K562 (cell line): ENCODE data around the gene TSGA10IP. TPM values are rescaled to one million over a fixed set of nuclear protein-coding genes. Genes with fewer than 3 reads are reported as not detected.
A peak's percentile ranks its signal among the peaks of the same experiment; 100 is the strongest.

Source experiments
- ATF3 ChIP-seq, 2 experiments: fragments of 450-650 bp in 1 of 2; sonication (generic) in 1 of 2; formaldehyde crosslinking in 1 of 2; IDR thresholded peaks in 1 of 2; conservative IDR thresholded peaks in 1 of 2; 2 replicates each; pipeline versions ENCODE4 v1.6.1 to v1.8.1; 2016 to 2023; ENCODE audit warnings: mild to moderate bottlenecking in 2 of 2, moderate library complexity in 2 of 2, inconsistent platforms in 1 of 2, missing genetic modification reagents in 1 of 2
- CTCF ChIP-seq, 3 experiments: IDR thresholded peaks in 2 of 3; conservative IDR thresholded peaks in 1 of 3; 2 replicates each; pipeline ENCODE4 v1.5.1; 2011 to 2012; ENCODE audit warnings: low read length in 3 of 3, mild to moderate bottlenecking in 3 of 3, control low read depth in 2 of 3, improper control_type of control experiment in 1 of 3, inconsistent platforms in 1 of 3, low read depth in 1 of 3, mixed read lengths in 1 of 3, moderate library complexity in 1 of 3; ENCODE audit not compliant: insufficient read depth in 2 of 3
- CXXC5 ChIP-seq: fragments of 250-450 bp; sonication (Bioruptor Pico); IDR thresholded peaks from 2 replicates; pipeline ENCODE4 v1.8.0; 2022; ENCODE audit warnings: inconsistent platforms, mild to moderate bottlenecking, moderate library complexity
- FOS ChIP-seq: IDR thresholded peaks from 3 replicates; pipeline ENCODE4 v1.6.1; 2011; ENCODE audit not compliant: insufficient read length; ENCODE audit errors: extremely low read depth
- GATA2 ChIP-seq: sonication (generic); formaldehyde crosslinking; IDR thresholded peaks from 2 replicates; pipeline ENCODE4 v1.4.0; 2020; ENCODE audit warnings: mild to moderate bottlenecking, missing genetic modification reagents
- GTF2F1 ChIP-seq: IDR thresholded peaks from 2 replicates; pipeline ENCODE4 v1.6.1; 2011; ENCODE audit warnings: low read depth, low read length, improper control_type of control experiment
- ID3 ChIP-seq, 2 experiments: fragments of 250-450 bp in 1 of 2; fragments of 450-650 bp in 1 of 2; sonication (Bioruptor Pico) in 1 of 2; IDR thresholded peaks; 2 replicates each; pipeline versions ENCODE4 v1.6.1 to v1.8.0; 2016 to 2021; ENCODE audit warnings: mild to moderate bottlenecking in 2 of 2, moderate library complexity in 2 of 2, missing compliant biosample characterization in 1 of 2, missing genetic modification characterization in 1 of 2
- IRF2 ChIP-seq: sonication (generic); formaldehyde crosslinking; IDR thresholded peaks from 2 replicates; pipeline ENCODE4 v1.8.1; 2022; ENCODE audit warnings: mild to moderate bottlenecking, missing genetic modification reagents
- MITF ChIP-seq: IDR thresholded peaks from 2 replicates; pipeline ENCODE4 v1.6.1; 2014; ENCODE audit warnings: antibody characterized with exemption
- NR2C2 ChIP-seq, 2 experiments: fragments of 200-800 bp in 1 of 2; sonication (Bioruptor generic) in 1 of 2; sonication (generic) in 1 of 2; formaldehyde crosslinking in 1 of 2; IDR thresholded peaks; 2 replicates each; pipeline versions ENCODE4 v1.6.1 to v1.8.0; 2016 to 2022; ENCODE audit warnings: mild to moderate bottlenecking in 1 of 2, missing compliant biosample characterization in 1 of 2, missing genetic modification characterization in 1 of 2, missing genetic modification reagents in 1 of 2
- PTBP1 ChIP-seq: fragments of 200-400 bp; formaldehyde crosslinking; IDR thresholded peaks from 2 replicates; pipeline ENCODE4 v1.6.1; 2017; ENCODE audit warnings: low read depth, low read length
- SIN3B ChIP-seq: fragments of 450-650 bp; IDR thresholded peaks from 2 replicates; pipeline ENCODE4 v1.6.1; 2017; ENCODE audit warnings: low read depth, mild to moderate bottlenecking, moderate library complexity
- SMARCC2 ChIP-seq: fragments of 450-650 bp; IDR thresholded peaks from 2 replicates; pipeline ENCODE4 v1.6.1; 2017; ENCODE audit warnings: antibody characterized with exemption, moderate library complexity, mild to moderate bottlenecking, low read depth
- TAF9B ChIP-seq: fragments of 450-650 bp; IDR thresholded peaks from 2 replicates; pipeline ENCODE4 v1.6.1; 2018; ENCODE audit warnings: mild to moderate bottlenecking; ENCODE audit not compliant: partially characterized antibody
- ZC3H8 ChIP-seq: fragments of 450-650 bp; IDR thresholded peaks from 2 replicates; pipeline ENCODE4 v1.6.1; 2017
- ZEB2 ChIP-seq: fragments of 450-650 bp; IDR thresholded peaks from 2 replicates; pipeline ENCODE4 v1.6.1; 2016
- ZNF384 ChIP-seq: IDR thresholded peaks from 2 replicates; pipeline ENCODE4 v1.6.1; 2012; ENCODE audit warnings: low read depth, low read length, improper control_type of control experiment
- ZNF609 ChIP-seq: sonication (generic); formaldehyde crosslinking; IDR thresholded peaks from 2 replicates; pipeline ENCODE4 v1.8.1; 2023; ENCODE audit warnings: missing genetic modification reagents, mild to moderate bottlenecking, borderline replicate concordance
- polyA plus RNA-seq, 8 experiments: library from polyadenylated mRNA; depleted of rRNA in 4 of 8; stranded (reverse) in 5 of 8; unstranded in 3 of 8; fragments of >200 nt; fragmentation: Nextera tagmentation in 2 of 8; fragmentation: Illumina TruSeq in 1 of 8; extraction: Ambion mirVana in 2 of 8; extraction: Trizol in 1 of 8; gene quantifications; 2 replicates each; pipeline versions ENCODE4 v1.2.1 to v1.2.3, GENCODE V29; 2011 to 2014; ENCODE audit warnings: inconsistent platforms in 1 of 8, missing spikeins in 1 of 8
- total RNA-seq, 7 experiments: library from RNA; depleted of rRNA in 6 of 7; stranded (reverse); fragments of >200 nt in 6 of 7; fragmentation: Illumina TruSeq in 2 of 7; extraction: Trizol in 2 of 7; gene quantifications; 2 replicates each; pipeline versions ENCODE4 v1.2.1 to v1.2.3, GENCODE V29; 2011 to 2021; ENCODE audit warnings: low replicate concordance in 1 of 7

Gene TSGA10IP
- total and polyA plus RNA-seq, 9 of the 15 experiments (the other 6 are each of a cell fraction or from before 2014, with no cell fraction given), result not detected

GRCh38 chr11:65915821-65916251 is 29.4 kb upstream of the TSGA10IP start (continued):
- no peak for TF ChIP-seq IRF2
- no peak for TF ChIP-seq ZNF384
- TF ChIP-seq ZEB2, result no peak
- no peak for TF ChIP-seq GTF2F1
- TF ChIP-seq ZC3H8, result no peak
- no peak for TF ChIP-seq TAF9B
- TF ChIP-seq ID3 (CRISPR knock-in tag; IDR thresholded peaks at IDR 0.05), result no peak
- no peak for TF ChIP-seq ID3 (tag; IDR thresholded peaks at IDR 0.05)
- TF ChIP-seq GATA2, result no peak
- peak; percentile 14 for TF ChIP-seq FOS
- TF ChIP-seq CTCF (IDR thresholded peaks at IDR 0.05 in 2 of 3, conservative IDR thresholded peaks at IDR 0.05 in 1 of 3; ENCODE audit: insufficient read depth in 2 of 3, low read depth in 1 of 3, low read length in 3 of 3), result no peak
- no peak for TF ChIP-seq SIN3B
- TF ChIP-seq PTBP1, result no peak
- TF ChIP-seq ATF3 (IDR thresholded peaks at IDR 0.05), result peak; percentile 81
- TF ChIP-seq ATF3 (CRISPR knock-in tag; conservative IDR thresholded peaks at IDR 0.05), result no peak
- TF ChIP-seq MITF, result no peak
- no peak for TF ChIP-seq NR2C2 (CRISPR knock-in tag; IDR thresholded peaks at IDR 0.05)
- TF ChIP-seq NR2C2 (tag; IDR thresholded peaks at IDR 0.05), result no peak
- no peak for TF ChIP-seq ZNF609 (CRISPR knock-in tag)
- no peak for TF ChIP-seq SMARCC2
- TF ChIP-seq CXXC5 (CRISPR knock-in tag), result no peak
